Mesothelial cell of epicardium (in vitro differentiated cells): Measurements from ENCODE around the gene TMEM156. TPM values are rescaled to one million over a fixed set of nuclear protein-coding genes. Genes with fewer than 3 reads are reported as not detected.
"Not testable (repeated sequence)": the region's sequence is repeated elsewhere in the genome, so short reads cannot be mapped to it uniquely, and the experiment has no call there.

Source experiments
- DNase-seq, 2 experiments: peaks; one replicate each; pipeline ENCODE4 v3.0.0; 2021; ENCODE audit warnings: low spot score in 2 of 2; ENCODE audit not compliant: unreplicated experiment in 2 of 2
- H3K27ac Mint-ChIP-seq: 2 replicates; pipeline ENCODE4 v1.8.0; 2021; ENCODE audit warnings: mixed read lengths
- H3K27me3 Mint-ChIP-seq: 2 replicates; pipeline ENCODE4 v1.8.0; 2021; ENCODE audit warnings: low read depth, mixed read lengths
- H3K36me3 Mint-ChIP-seq: 2 replicates; pipeline ENCODE4 v1.8.0; 2021; ENCODE audit warnings: mixed read lengths
- H3K4me1 Mint-ChIP-seq: 2 replicates; pipeline ENCODE4 v1.8.0; 2021; ENCODE audit warnings: mixed read lengths
- H3K4me3 Mint-ChIP-seq: 2 replicates; pipeline ENCODE4 v1.8.0; 2021; ENCODE audit warnings: mild to moderate bottlenecking, moderate library complexity, mixed read lengths
- H3K9me3 Mint-ChIP-seq: 2 replicates; pipeline ENCODE4 v1.8.0; 2021; ENCODE audit warnings: mixed read lengths
- total RNA-seq: library from RNA; stranded (reverse); gene quantifications from 3 replicates; pipeline ENCODE4 v1.2.1, GENCODE V29; 2021
- TF ChIP-seq, protein P1 (sequence below): fragments of 200-600 bp; sonication (generic); IDR thresholded peaks from one replicate; pipeline ENCODE4 v1.5.0; 2021; ENCODE audit warnings: antibody characterized with exemption; ENCODE audit not compliant: unreplicated experiment

Gene TMEM156
- total RNA-seq, 1 donor from 2014 or later, result not detected

DNA sequence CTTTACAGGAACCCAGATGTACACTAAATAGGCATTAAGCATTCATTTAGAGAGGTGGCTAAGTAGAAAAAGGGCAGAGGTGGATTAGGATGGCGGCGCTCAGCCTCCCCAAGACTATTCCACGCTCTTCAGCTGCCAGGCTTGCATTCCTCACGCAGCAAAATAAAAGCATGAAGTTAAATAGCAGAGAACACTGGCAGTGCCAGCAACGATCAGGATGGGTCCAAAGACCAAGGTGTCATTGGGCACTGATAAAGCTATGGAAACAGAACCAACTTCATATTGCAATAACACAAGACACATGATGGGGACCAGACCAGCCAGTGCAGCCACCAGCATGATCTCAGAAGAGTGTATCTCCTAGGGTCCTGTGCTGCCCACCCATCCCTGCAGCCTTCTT lies 42.0 kb downstream of the TMEM156 start:
- no peaks in the 10 kb centered on the region for H3K9me3 Mint-ChIP-seq
- no peaks in the 10 kb centered on the region for H3K36me3 Mint-ChIP-seq
- no peaks in the 10 kb centered on the region for H3K27me3 Mint-ChIP-seq
- H3K4me3 Mint-ChIP-seq, result no peak overlapping the region
- H3K4me1 Mint-ChIP-seq, result peaks cover 2% of the 10 kb centered on the region
- no peak for DNase-seq
- TF ChIP-seq, protein P1, sequence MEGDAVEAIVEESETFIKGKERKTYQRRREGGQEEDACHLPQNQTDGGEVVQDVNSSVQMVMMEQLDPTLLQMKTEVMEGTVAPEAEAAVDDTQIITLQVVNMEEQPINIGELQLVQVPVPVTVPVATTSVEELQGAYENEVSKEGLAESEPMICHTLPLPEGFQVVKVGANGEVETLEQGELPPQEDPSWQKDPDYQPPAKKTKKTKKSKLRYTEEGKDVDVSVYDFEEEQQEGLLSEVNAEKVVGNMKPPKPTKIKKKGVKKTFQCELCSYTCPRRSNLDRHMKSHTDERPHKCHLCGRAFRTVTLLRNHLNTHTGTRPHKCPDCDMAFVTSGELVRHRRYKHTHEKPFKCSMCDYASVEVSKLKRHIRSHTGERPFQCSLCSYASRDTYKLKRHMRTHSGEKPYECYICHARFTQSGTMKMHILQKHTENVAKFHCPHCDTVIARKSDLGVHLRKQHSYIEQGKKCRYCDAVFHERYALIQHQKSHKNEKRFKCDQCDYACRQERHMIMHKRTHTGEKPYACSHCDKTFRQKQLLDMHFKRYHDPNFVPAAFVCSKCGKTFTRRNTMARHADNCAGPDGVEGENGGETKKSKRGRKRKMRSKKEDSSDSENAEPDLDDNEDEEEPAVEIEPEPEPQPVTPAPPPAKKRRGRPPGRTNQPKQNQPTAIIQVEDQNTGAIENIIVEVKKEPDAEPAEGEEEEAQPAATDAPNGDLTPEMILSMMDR, result no peak
- no peak overlapping the region for H3K27ac Mint-ChIP-seq

DNA sequence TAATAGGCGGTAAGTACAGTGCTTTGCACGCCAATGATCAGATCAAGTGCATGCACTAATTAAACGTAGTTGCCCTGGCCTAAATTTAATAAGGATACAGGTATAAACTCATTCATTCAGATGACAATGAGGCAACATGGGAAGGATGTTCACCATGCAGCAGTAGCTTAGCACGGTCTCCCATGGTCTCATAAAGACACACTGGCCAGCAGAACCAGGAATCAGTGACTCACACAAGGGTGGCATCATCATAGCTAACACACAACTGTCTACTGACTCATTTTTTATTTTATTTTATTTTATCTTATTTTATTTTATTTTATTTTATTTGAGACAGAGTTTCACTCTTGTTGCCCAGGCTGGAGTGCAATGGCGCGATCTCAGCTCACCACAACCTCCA lies 42.7 kb downstream of the TMEM156 start:
- Mint-ChIP-seq H3K4me1 (peaks cover 2% of the 10 kb centered on the region), H3K36me3 (no peaks in the 10 kb centered on the region), H3K4me3 (no peak overlapping the region), H3K27ac (no peak overlapping the region), H3K27me3 (no peaks in the 10 kb centered on the region), H3K9me3 (no peaks in the 10 kb centered on the region)
- TF ChIP-seq, protein P1, result no peak
- no peak for DNase-seq

DNA sequence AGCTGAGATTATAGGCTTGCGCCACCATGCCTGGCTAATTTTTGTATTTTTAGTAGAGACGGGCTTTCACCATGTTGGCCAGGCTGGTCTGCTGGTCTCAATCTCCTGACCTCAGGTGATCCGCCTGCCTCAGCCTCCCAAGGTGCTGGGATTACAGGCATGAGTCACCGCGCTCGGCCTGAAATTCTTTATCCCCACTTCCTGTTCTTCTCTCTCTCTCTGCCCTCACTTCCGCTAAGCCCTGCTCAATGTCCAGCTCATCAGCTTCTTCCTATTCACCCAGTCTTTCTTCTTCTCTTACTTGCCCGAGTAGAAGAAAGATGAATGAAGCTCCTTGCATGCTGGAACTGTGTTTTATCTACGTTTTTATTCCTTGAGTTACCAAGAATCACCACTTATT lies 43.9 kb downstream of the TMEM156 start:
- not testable (repeated sequence) for H3K27me3 Mint-ChIP-seq, DNase-seq, H3K4me3 Mint-ChIP-seq, H3K27ac Mint-ChIP-seq, H3K9me3 Mint-ChIP-seq, H3K4me1 Mint-ChIP-seq, H3K36me3 Mint-ChIP-seq

DNA sequence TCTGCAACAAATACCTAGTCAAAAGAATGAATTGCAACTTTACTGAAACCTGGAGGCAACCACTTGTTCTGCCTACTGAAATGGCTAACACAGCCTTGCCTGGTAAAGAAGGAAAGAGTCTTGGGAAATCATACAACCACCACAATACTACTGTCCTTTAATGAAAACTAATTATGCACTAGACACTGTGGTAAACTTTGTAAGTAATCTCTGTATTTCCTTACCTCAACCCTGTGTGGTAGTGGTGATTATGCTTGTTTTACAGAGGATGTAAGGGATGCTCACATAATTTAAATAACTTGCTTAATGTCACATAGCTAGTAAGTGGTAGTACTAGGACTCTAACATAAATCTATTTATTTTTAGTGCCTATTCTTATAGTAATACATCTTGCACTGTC lies 44.7 kb downstream of the TMEM156 start:
- Mint-ChIP-seq H3K4me1 (peaks cover 4% of the 10 kb centered on the region), H3K4me3 (no peak overlapping the region), H3K9me3 (no peaks in the 10 kb centered on the region), H3K27me3 (no peaks in the 10 kb centered on the region), H3K27ac (no peak overlapping the region), H3K36me3 (no peaks in the 10 kb centered on the region)
- TF ChIP-seq, protein P1, result no peak
- DNase-seq, result no peak

DNA sequence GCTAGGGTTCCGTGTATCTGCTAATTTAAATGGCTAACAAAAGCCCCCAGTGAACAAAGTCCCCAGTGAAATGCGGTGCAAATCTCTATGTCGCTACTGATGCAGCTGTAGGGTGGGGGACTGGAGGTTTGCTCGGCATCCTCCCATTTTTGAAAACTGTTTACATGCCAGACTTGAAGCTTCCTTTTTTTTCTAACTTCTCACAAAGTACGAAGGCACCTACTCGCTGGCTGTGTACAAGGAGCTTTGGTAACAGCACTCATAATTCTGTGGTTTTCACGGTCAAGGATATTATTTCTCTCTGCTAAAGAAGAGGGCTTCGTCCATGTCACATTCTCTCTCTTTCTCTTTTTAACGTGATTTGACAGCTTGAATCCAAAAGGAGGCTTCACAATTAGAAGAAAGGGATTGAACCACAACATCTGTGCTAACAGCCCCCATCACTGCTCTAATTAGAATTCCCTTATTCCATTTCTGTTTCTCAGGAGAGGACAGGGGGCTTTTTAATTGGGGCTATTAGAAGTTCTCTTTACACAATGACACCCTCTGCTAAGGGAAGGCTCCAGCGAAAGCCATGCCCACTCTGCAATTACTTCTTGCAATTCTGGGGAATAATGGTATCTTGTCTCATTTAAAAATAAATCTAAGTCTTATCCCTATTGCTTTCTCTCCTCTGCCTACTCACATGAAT lies 46.7 kb downstream of the TMEM156 start:
- Mint-ChIP-seq H3K36me3 (no peaks in the 10 kb centered on the region), H3K27me3 (no peaks in the 10 kb centered on the region), H3K4me3 (no peak overlapping the region), H3K4me1 (peaks cover 4% of the 10 kb centered on the region), H3K9me3 (no peaks in the 10 kb centered on the region), H3K27ac (no peak overlapping the region)
- TF ChIP-seq, protein P1, result no peak
- DNase-seq, result no peak

DNA sequence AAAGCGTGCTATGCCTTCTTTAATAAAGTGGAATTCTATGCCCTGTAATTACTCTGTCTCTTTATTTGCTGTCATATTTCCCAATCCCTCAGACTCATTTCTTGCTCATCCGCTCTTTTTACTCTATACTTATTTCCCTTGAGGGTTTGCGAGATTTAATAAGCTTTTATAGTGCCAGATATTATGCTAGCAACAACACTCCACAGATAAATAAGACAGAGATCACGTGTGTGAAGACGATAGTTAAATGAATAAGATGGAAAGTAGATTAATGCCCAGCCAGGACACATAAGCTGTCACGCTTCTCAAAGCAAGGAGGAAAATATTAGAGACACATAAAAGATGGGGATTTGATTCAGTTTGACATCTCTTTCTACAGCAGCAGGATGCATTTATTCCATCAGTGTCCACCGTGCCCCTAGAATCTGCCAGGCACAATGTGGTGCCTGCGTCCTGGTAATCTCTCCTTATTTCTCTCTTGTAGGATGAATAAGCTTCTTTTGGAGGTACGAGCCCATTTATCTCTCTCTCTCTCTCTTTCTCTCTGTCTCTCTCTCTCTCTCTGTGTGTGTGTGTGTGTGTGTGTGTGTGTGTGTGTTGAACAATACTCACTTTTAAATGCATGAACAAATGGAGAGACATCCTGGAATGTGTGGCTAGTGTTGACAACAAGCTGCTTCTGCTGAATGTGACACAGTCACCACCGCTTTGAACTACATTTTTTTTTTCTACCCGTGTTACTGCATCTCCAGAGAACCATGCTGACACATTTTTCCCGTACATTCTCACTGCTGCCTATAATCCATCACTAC lies 48.2 kb downstream of the TMEM156 start:
- DNase-seq, result no peak
- TF ChIP-seq, protein P1, result no peak
- Mint-ChIP-seq H3K27ac (no peak overlapping the region), H3K9me3 (no peaks in the 10 kb centered on the region), H3K4me3 (no peak overlapping the region), H3K36me3 (no peaks in the 10 kb centered on the region), H3K4me1 (peaks cover 4% of the 10 kb centered on the region), H3K27me3 (no peaks in the 10 kb centered on the region)
